Erythroblast (primary cell): ENCODE results near the gene CEACAM19.
A peak's percentile ranks its signal among the peaks of the same experiment; 100 is the strongest.

ENCODE experiments used
- DNase-seq, 2 experiments: peaks; one replicate each; lab custom pipeline; 2025; lab: John Stamatoyannopoulos, UW
- GATA1 ChIP-seq: IDR thresholded peaks from 2 replicates; pipeline ENCODE4 v1.6.1; 2011; ENCODE audit warnings: low read depth, mild to moderate bottlenecking, control low read depth, low read length, moderate library complexity
- POLR2A ChIP-seq: IDR thresholded peaks from 2 replicates; pipeline ENCODE4 v1.6.1; 2011; ENCODE audit warnings: mild to moderate bottlenecking, low read length

Gene CEACAM19

DNA sequence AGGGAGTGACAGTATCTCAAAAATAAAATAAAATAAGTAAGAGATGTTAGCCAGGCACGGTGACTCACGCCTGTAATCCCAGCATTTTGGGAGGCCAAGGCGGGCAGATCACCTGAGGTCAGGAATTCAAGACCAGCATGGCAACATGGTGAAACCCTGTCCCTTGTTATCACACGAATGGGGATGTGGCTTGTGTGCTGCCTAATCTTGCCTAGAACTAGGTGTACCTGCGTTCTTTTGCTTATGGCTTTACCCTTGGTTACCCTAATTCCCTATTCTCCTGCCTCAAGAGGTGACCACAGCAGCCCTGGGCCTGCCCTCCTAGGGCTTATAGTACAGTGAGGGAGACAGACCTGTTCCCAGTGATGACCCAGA, 33.9 kb upstream of the CEACAM19 start:
- no peak for DNase-seq
- TF ChIP-seq GATA1 (no peak), POLR2A (no peak)

GRCh38 chr19:44640518-44640917, 30.8 kb upstream of the CEACAM19 start:
- TF ChIP-seq POLR2A (no peak), GATA1 (no peak)
- DNase-seq, result no peak

GRCh38 chr19:44641501-44642265, 29.6 kb upstream of the CEACAM19 start:
- DNase-seq, result no peak
- TF ChIP-seq POLR2A, result no peak
- TF ChIP-seq GATA1, result no peak

DNA sequence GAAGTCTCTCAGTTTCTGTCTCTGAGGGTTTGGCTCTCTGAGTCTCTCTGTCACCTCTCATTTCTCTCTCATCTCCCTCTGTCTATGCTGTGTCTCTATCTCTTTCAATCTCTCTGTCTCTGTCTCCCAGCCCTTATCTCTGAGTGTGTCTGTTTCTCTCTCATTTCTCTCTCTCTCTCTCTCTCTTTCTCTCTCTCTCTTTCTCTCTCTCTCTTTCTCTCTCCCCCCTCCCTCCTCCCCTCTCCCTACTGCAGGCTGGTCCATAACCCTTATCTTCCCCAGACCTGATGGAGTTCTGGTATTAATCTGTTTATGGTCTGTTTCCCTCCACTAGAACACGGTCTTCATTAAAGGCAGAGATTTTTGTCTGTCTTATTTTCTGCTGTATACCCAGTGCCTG, 28.9 kb upstream of the CEACAM19 start:
- TF ChIP-seq POLR2A (no peak), GATA1 (no peak)
- peak in 1 of 2 experiments; percentile 62 for DNase-seq

- peak; percentile 51 for TF ChIP-seq POLR2A
- no peak for TF ChIP-seq GATA1
- DNase-seq, result peak; percentile 69 to 73
These were observed 27.5 kb upstream of the CEACAM19 start, which contains the start of gene PVR for GRCh38 chr19:44643605-44644401. Gene PVR, plus strand, starts transcription at chr19:44643910. Its CDS starts 187 bp downstream, at chr19:44644097.

GRCh38 chr19:44644402-44645016, 26.8 kb upstream of the CEACAM19 start:
- no peak for TF ChIP-seq GATA1
- DNase-seq, result peak in 1 of 2 experiments; percentile 46

DNA sequence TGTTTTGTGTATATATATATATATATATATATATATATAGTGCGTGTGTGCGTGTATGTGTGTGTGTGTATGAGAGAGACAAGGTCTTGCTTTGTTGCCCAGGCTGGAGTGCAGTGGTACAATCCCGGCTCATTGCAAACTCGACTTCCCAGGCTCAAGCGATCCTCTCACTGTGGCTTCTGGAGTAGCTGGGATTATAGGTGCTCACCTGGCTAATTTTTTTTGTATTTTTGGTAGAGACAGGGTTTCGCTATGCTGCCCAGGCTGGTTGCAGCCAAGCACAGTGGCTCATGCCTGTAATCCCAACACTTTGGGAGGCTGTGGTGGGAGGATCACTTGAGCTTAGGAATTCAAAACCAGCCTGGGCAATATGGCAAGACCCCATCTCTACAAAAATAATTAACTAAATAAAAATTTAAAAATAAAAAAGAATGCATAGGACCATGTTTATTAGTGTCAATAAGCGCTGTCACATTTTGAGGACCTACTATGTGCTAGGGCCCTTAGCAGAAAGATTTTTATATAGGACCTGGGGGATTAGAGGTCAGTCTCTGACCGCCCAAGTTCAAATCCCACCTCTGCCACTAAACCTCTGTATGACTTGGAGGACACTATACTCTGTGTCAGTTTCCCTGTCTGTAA, 25.8 kb upstream of the CEACAM19 start:
- peak in 1 of 2 experiments; percentile 17 for DNase-seq
- TF ChIP-seq GATA1, result no peak
- TF ChIP-seq POLR2A, result no peak

DNA sequence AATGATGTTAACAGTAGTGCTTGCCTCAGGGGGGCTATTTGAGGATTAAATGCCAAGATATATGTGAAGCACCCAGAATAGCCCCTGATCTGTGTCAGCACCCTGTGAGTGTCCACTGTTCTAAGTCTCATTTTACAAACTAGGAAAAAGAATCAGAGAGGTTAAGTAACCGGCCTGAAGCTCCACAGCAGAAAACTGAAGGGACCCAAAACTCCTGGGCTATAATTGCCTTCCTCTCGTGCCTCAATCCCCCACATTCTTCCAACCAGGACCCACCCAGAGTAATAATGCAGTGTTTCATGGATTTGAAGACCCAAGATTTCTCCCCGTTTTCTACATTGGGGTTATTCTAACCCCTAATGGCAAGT, 25.2 kb upstream of the CEACAM19 start:
- TF ChIP-seq GATA1 (no peak), POLR2A (no peak)
- DNase-seq, result no peak

DNA sequence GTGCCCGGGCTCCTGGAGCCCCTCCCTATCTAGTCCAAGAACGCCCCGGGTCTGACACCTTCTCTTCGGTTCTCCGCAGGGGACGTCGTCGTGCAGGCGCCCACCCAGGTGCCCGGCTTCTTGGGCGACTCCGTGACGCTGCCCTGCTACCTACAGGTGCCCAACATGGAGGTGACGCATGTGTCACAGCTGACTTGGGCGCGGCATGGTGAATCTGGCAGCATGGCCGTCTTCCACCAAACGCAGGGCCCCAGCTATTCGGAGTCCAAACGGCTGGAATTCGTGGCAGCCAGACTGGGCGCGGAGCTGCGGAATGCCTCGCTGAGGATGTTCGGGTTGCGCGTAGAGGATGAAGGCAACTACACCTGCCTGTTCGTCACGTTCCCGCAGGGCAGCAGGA, 24.1 kb upstream of the CEACAM19 start:
- DNase-seq, result no peak
- TF ChIP-seq POLR2A (no peak), GATA1 (no peak)

DNA sequence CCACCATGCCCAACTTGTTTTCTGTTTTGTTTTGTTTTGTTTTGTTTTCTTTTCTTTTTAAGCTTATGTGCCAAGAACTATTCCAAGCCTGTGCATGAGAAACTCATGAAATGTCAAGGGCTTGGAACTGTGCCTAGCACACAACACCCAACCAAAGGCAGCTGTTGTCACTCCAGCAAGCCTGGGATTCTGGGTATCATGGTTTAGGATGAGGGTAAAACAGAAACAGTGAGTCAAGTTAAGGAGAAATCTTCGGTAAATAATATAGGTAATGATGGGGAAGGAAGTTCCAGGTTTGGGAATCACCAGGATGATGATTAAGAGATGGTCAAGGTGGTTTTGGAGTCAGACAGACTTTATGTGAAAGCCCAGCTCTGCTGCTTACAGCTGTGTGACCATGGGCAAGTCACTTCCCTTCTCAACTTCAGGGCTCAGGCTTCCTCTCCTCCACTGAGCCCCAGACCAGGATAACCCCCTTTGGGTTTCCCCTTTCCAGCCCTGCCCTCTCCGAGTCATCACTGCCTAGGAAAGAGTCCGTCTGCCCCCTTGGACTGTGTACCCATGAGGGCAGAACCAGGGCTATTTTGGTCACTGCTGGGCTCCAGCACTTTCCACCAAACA, 22.5 kb upstream of the CEACAM19 start:
- DNase-seq, result no peak

GRCh38 chr19:44649578-44650145, 21.6 kb upstream of the CEACAM19 start:
- DNase-seq, result no peak
- TF ChIP-seq POLR2A, result no peak
- TF ChIP-seq GATA1, result no peak

More for the DNA sequence above, 22.5 kb upstream of the CEACAM19 start:
- TF ChIP-seq GATA1 (no peak), POLR2A (no peak)

GRCh38 chr19:44653343-44653742, 17.9 kb upstream of the CEACAM19 start:
- no peak for DNase-seq

GRCh38 chr19:44653977-44654774, 17.1 kb upstream of the CEACAM19 start:
- peak; percentile 43 to 60 for DNase-seq
- no peak for TF ChIP-seq GATA1
- TF ChIP-seq POLR2A, result no peak

More at GRCh38 chr19:44653343-44653742, 17.9 kb upstream of the CEACAM19 start:
- TF ChIP-seq GATA1 (no peak), POLR2A (no peak)
